Liver (tissue), 9 donors: ENCODE results near the gene EEF1AKMT2. TPM values are rescaled to one million over a fixed set of nuclear protein-coding genes. Genes with fewer than 3 reads are reported as not detected.

ENCODE experiments used
- DNase-seq: peaks from one replicate; pipeline ENCODE4 v3.0.0-alpha.2; 2017; ENCODE audit warnings: low spot score
- H3K27ac ChIP-seq, 2 donors: one replicate each; pipeline ENCODE4 v1.7.0; 2013; ENCODE audit warnings: inconsistent platforms in 2 of 2, low read length in 2 of 2, control low read depth in 1 of 2, low read depth in 1 of 2, mild to moderate bottlenecking in 1 of 2
- H3K27me3 ChIP-seq, 4 donors: one replicate each; pipeline versions ENCODE4 v1.6.1 to v1.7.0; 2013; ENCODE audit warnings: low read length in 3 of 4, inconsistent platforms in 1 of 4, mild to moderate bottlenecking in 1 of 4, moderate library complexity in 1 of 4; ENCODE audit not compliant: control insufficient read depth in 4 of 4, insufficient read depth in 4 of 4
- H3K36me3 ChIP-seq, 4 donors: one replicate each; pipeline versions ENCODE4 v1.6.1 to v1.7.0; 2013; ENCODE audit warnings: low read length in 3 of 4, mild to moderate bottlenecking in 3 of 4, low read depth in 1 of 4, moderate library complexity in 1 of 4; ENCODE audit not compliant: control insufficient read depth in 4 of 4, insufficient read depth in 3 of 4
- H3K4me1 ChIP-seq, 4 donors: one replicate each; pipeline versions ENCODE4 v1.6.1 to v1.7.0; 2013; ENCODE audit warnings: low read length in 3 of 4, mild to moderate bottlenecking in 3 of 4, moderate library complexity in 1 of 4; ENCODE audit not compliant: control insufficient read depth in 4 of 4, insufficient read depth in 4 of 4
- H3K4me3 ChIP-seq, 3 donors: one replicate each; pipeline versions ENCODE4 v1.6.1 to v1.7.0; 2013; ENCODE audit warnings: low read length in 3 of 3, control low read depth in 1 of 3, low read depth in 1 of 3, mild to moderate bottlenecking in 1 of 3
- H3K9ac ChIP-seq, 2 donors: one replicate each; pipeline ENCODE4 v1.7.0; 2013; ENCODE audit warnings: low read length in 2 of 2, mild to moderate bottlenecking in 2 of 2, moderate library complexity in 2 of 2, control low read depth in 1 of 2, low read depth in 1 of 2
- H3K9me3 ChIP-seq, 4 donors: one replicate each; pipeline versions ENCODE4 v1.6.1 to v1.7.0; 2013; ENCODE audit warnings: low read length in 3 of 4; ENCODE audit not compliant: control insufficient read depth in 4 of 4
- ATF3 ChIP-seq: IDR thresholded peaks from 2 replicates; pipeline ENCODE4 v1.6.1; 2016; ENCODE audit warnings: antibody characterized with exemption
- EGR1 ChIP-seq, 2 donors: IDR thresholded peaks; 2 replicates each; pipeline ENCODE4 v1.6.1; 2016 to 2018; ENCODE audit warnings: antibody characterized with exemption in 2 of 2, low read depth in 2 of 2
- FOXA1 ChIP-seq: IDR thresholded peaks from 2 replicates; pipeline ENCODE4 v1.6.1; 2016; ENCODE audit warnings: antibody characterized with exemption
- FOXA2 ChIP-seq: IDR thresholded peaks from 2 replicates; pipeline ENCODE4 v1.6.1; 2016; ENCODE audit warnings: antibody characterized with exemption
- GABPA ChIP-seq, 2 donors: IDR thresholded peaks in 1 of 2; conservative IDR thresholded peaks in 1 of 2; 2 replicates each; pipeline ENCODE4 v1.6.1; 2016; ENCODE audit warnings: antibody characterized with exemption in 2 of 2, mild to moderate bottlenecking in 1 of 2, moderate library complexity in 1 of 2
- HNF4A ChIP-seq, 2 donors: conservative IDR thresholded peaks; 2 replicates each; pipeline ENCODE4 v1.6.1; 2016; ENCODE audit warnings: antibody characterized with exemption in 2 of 2, mild to moderate bottlenecking in 2 of 2
- HNF4G ChIP-seq: IDR thresholded peaks from 2 replicates; pipeline ENCODE4 v1.6.1; 2016; ENCODE audit warnings: antibody characterized with exemption
- JUND ChIP-seq, 2 donors: IDR thresholded peaks; 2 replicates each; pipeline ENCODE4 v1.6.1; 2016; ENCODE audit warnings: antibody characterized with exemption in 2 of 2
- NR2F2 ChIP-seq: IDR thresholded peaks from 2 replicates; pipeline ENCODE4 v1.6.1; 2016; ENCODE audit warnings: antibody characterized with exemption
- RAD21 ChIP-seq, 2 donors: IDR thresholded peaks; 2 replicates each; pipeline ENCODE4 v1.6.1; 2016; ENCODE audit warnings: antibody characterized with exemption in 2 of 2, mild to moderate bottlenecking in 2 of 2
- REST ChIP-seq: IDR thresholded peaks from 2 replicates; pipeline ENCODE4 v1.6.1; 2016; ENCODE audit warnings: antibody characterized with exemption, mild to moderate bottlenecking
- RXRA ChIP-seq, 2 donors: IDR thresholded peaks; 2 replicates each; pipeline ENCODE4 v1.6.1; 2017 to 2018; ENCODE audit warnings: antibody characterized with exemption in 2 of 2, mild to moderate bottlenecking in 1 of 2
- SP1 ChIP-seq: IDR thresholded peaks from 2 replicates; pipeline ENCODE4 v1.6.1; 2018; ENCODE audit warnings: antibody characterized with exemption, mild to moderate bottlenecking
- TAF1 ChIP-seq: conservative IDR thresholded peaks from 2 replicates; pipeline ENCODE4 v1.6.1; 2016; ENCODE audit warnings: antibody characterized with exemption, mild to moderate bottlenecking
- YY1 ChIP-seq: IDR thresholded peaks from 2 replicates; pipeline ENCODE4 v1.6.1; 2016; ENCODE audit warnings: antibody characterized with exemption, mild to moderate bottlenecking
- ZBTB33 ChIP-seq: IDR thresholded peaks from 2 replicates; pipeline ENCODE4 v1.6.1; 2016; ENCODE audit warnings: antibody characterized with exemption
- WGBS: extraction: QIAGEN DNeasy Blood & Tissue Kit; methylation state at CpG from one replicate; pipeline ENCODE4 v1.1.7; 2013; 5-methylcytosine and 5-hydroxymethylcytosine counted together
- polyA plus RNA-seq, 2 donors: library from polyadenylated mRNA; stranded (reverse) in 1 of 2; unstranded in 1 of 2; fragments of 200-250 nt in 1 of 2; fragments of >200 nt in 1 of 2; fragmentation: Nextera tagmentation in 1 of 2; extraction: Ambion mirVana in 1 of 2; gene quantifications; one replicate each; pipeline versions ENCODE4 v1.2.1 to v1.2.3, GENCODE V29; 2013 to 2015
- total RNA-seq, 2 donors: library from RNA; depleted of rRNA; stranded (reverse); fragments of >200 nt; gene quantifications; one replicate each; pipeline ENCODE4 v1.2.3, GENCODE V29; 2014
- donor health status: healthy.
- donor health status: healthy.
- donor health status: healthy.
- donor health status: healthy.
- donor health status: healthy.

The EEF1AKMT2 gene
- total and polyA plus RNA-seq, 4 donors = 5.9 to 12.7 (median 8.5) TPM

- no peaks in the 10 kb centered on the region for H3K9me3 ChIP-seq
- no peak for DNase-seq
- no peak overlapping the region for H3K27ac ChIP-seq
- no peaks in the 10 kb centered on the region for H3K36me3 ChIP-seq
- no peak overlapping the region for H3K9ac ChIP-seq
- TF ChIP-seq ATF3 (no peak), EGR1 (IDR thresholded peaks at IDR 0.05; ENCODE audit: low read depth in 2 of 2) (no peak), HNF4A (conservative IDR thresholded peaks at IDR 0.05) (no peak), REST (no peak), HNF4G (no peak)
- WGBS = 62% methylated on average over 4 of the region's 4 CpGs
- H3K4me3 ChIP-seq = no peak overlapping the region
- H3K4me1 ChIP-seq = peaks cover 0 to 12% (median 8%) of the 10 kb centered on the region in 4 donors
- no peaks in the 10 kb centered on the region for H3K27me3 ChIP-seq
Measured at GRCh38 chr10:124798781-124799180, 7.1 kb upstream of the EEF1AKMT2 start.

- WGBS = 86% methylated on average over 1 of the region's 1 CpG
- Histone ChIP-seq H3K4me3 (no peak overlapping the region), H3K36me3 (no peaks in the 10 kb centered on the region), H3K9me3 (no peaks in the 10 kb centered on the region), H3K27me3 (no peaks in the 10 kb centered on the region), H3K9ac (no peak overlapping the region), H3K27ac (no peak overlapping the region), H3K4me1 (peaks cover 0 to 12% (median 8%) of the 10 kb centered on the region in 4 donors)
- TF ChIP-seq FOXA1 = no peak
- TF ChIP-seq RXRA (IDR thresholded peaks at IDR 0.05) = no peak
- no peak for TF ChIP-seq ZBTB33
- TF ChIP-seq NR2F2 = no peak
- TF ChIP-seq EGR1 (IDR thresholded peaks at IDR 0.05; ENCODE audit: low read depth in 2 of 2) = no peak
- no peak for DNase-seq
Measured at GRCh38 chr10:124798364-124798763, 6.7 kb upstream of the EEF1AKMT2 start.

GRCh38 chr10:124792998-124793352 lies 1.3 kb upstream of the EEF1AKMT2 start:
- Histone ChIP-seq H3K9me3 (no peaks in the 10 kb centered on the region), H3K4me1 (peaks cover 0 to 10% (median 3%) of the 10 kb centered on the region in 4 donors), H3K4me3 (no peak overlapping the region), H3K9ac (no peak overlapping the region), H3K27me3 (no peaks in the 10 kb centered on the region), H3K27ac (no peak overlapping the region), H3K36me3 (peaks cover 0 to 5% (median 2%) of the 10 kb centered on the region in 4 donors)
- WGBS = 94% methylated on average over 11 of the region's 11 CpGs
- no peak for DNase-seq
- TF ChIP-seq SP1 (no peak), RXRA (IDR thresholded peaks at IDR 0.05) (no peak), EGR1 (IDR thresholded peaks at IDR 0.05; ENCODE audit: low read depth in 2 of 2) (no peak), RAD21 (IDR thresholded peaks at IDR 0.05) (no peak), HNF4A (conservative IDR thresholded peaks at IDR 0.05) (no peak), YY1 (no peak), NR2F2 (no peak), FOXA1 (no peak), TAF1 (no peak), REST (no peak), ZBTB33 (no peak), ATF3 (no peak), JUND (IDR thresholded peaks at IDR 0.05) (no peak), HNF4G (no peak), FOXA2 (no peak), GABPA (IDR thresholded peaks at IDR 0.05 in 1 of 2, conservative IDR thresholded peaks at IDR 0.05 in 1 of 2) (no peak)
